ENCODE results near the gene CNPY1. TPM values are rescaled to one million over a fixed set of nuclear protein-coding genes. Genes with fewer than 3 reads are reported as not detected.

CNPY1 gene
- total and polyA plus RNA-seq, 2 of the 8 experiments (the other 6 are each of a cell fraction or from before 2014, with no cell fraction given): not detected

DNA sequence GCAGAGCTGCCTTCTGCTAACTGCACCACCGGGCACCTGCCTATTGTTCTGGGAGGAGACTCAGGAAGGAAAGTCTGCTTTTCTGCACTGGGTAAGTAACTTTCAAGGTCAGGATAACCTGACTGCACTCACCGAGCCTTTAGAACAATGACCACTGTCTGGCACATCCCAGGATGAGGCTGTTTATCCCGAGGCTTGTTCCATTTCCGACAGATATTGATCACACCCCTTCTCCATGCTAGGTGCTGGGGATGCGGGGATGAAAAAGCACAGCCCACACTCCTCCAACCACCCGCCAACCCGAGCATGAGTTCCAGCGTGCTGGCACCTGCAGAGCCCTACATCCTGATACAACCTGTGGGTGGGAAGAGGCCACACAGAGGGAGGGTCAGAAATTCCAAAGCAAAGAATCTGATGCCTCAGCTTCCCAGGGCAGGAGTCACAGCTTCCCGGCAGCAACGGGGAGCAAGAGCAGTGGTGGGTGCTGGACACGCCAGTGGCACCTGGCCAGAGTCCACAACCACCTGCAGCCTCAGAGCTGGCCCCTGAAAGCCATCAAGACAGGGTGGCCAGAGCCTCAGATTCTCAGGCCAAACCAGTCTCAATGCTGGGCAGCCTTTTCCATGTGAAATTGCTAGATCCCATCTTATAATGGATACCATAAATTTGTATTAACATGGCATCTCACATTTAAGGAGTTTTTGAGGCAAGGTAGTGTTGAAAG lies 34.9 kb upstream of the CNPY1 start:
- H3K4me1 ChIP-seq (replicated peaks in 1 of 4; ENCODE audit: control insufficient read depth in 3 of 4, insufficient read depth in 4 of 4, low read length in 3 of 4): peaks cover 0 to 3% (median 1%) of the 10 kb centered on the region in 4 experiments; a peak in 2 of 7 replicates
- no peak overlapping the region for H2BK15ac ChIP-seq (ENCODE audit: low read length)
- peaks cover 3% of the 10 kb centered on the region; the same call in 1 of the 2 replicates for H3K23me2 ChIP-seq (ENCODE audit: low read depth, low read length)
- no peak for TF ChIP-seq NRF1 (IDR thresholded peaks at IDR 0.05; ENCODE audit: low read depth, low read length)
- TF ChIP-seq SUZ12 (IDR thresholded peaks at IDR 0.05; ENCODE audit: low read length): no peak
- TF ChIP-seq POU5F1 (IDR thresholded peaks at IDR 0.05; ENCODE audit: low read depth, low read length): no peak
- TF ChIP-seq, protein P1, sequence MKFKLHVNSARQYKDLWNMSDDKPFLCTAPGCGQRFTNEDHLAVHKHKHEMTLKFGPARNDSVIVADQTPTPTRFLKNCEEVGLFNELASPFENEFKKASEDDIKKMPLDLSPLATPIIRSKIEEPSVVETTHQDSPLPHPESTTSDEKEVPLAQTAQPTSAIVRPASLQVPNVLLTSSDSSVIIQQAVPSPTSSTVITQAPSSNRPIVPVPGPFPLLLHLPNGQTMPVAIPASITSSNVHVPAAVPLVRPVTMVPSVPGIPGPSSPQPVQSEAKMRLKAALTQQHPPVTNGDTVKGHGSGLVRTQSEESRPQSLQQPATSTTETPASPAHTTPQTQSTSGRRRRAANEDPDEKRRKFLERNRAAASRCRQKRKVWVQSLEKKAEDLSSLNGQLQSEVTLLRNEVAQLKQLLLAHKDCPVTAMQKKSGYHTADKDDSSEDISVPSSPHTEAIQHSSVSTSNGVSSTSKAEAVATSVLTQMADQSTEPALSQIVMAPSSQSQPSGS (IDR thresholded peaks at IDR 0.05; ENCODE audit: low read length): no peak
- no peak for TF ChIP-seq CBX8 (IDR thresholded peaks at IDR 0.05; ENCODE audit: borderline replicate concordance, low read depth, low read length)
- no peak for TF ChIP-seq YY1 (IDR thresholded peaks at IDR 0.05; ENCODE audit: low read depth, low read length)
- TF ChIP-seq, protein P2, sequence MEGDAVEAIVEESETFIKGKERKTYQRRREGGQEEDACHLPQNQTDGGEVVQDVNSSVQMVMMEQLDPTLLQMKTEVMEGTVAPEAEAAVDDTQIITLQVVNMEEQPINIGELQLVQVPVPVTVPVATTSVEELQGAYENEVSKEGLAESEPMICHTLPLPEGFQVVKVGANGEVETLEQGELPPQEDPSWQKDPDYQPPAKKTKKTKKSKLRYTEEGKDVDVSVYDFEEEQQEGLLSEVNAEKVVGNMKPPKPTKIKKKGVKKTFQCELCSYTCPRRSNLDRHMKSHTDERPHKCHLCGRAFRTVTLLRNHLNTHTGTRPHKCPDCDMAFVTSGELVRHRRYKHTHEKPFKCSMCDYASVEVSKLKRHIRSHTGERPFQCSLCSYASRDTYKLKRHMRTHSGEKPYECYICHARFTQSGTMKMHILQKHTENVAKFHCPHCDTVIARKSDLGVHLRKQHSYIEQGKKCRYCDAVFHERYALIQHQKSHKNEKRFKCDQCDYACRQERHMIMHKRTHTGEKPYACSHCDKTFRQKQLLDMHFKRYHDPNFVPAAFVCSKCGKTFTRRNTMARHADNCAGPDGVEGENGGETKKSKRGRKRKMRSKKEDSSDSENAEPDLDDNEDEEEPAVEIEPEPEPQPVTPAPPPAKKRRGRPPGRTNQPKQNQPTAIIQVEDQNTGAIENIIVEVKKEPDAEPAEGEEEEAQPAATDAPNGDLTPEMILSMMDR (IDR thresholded peaks at IDR 0.05; ENCODE audit: control extremely low read depth in 1 of 3, insufficient read depth in 1 of 3, low read depth in 1 of 3, low read length in 3 of 3): no peak
- TF ChIP-seq KDM1A (IDR thresholded peaks at IDR 0.05; ENCODE audit: borderline replicate concordance, low read length): no peak

More for the DNA sequence above, 34.9 kb upstream of the CNPY1 start:
- no peak overlapping the region for H3K4me2 ChIP-seq (ENCODE audit: insufficient read depth in 1 of 2, low read depth in 2 of 2, low read length in 2 of 2)
- ChIA-PET POLR2A (ENCODE audit: partially characterized antibody) (no interaction called here), CTCF (ENCODE audit: partially characterized antibody) (no interaction called here)
- no peak overlapping the region for H3K4me3 ChIP-seq (ENCODE audit: extremely low read depth in 1 of 4, insufficient read depth in 2 of 4, low read depth in 3 of 4, low read length in 4 of 4)
- H3K56ac ChIP-seq (replicated peaks; ENCODE audit: insufficient read length, low read depth, low read length): no peak overlapping the region
- no peak overlapping the region for H3K9ac ChIP-seq (replicated peaks in 1 of 4; ENCODE audit: extremely low read depth in 1 of 4, low read depth in 3 of 4, low read length in 3 of 4)
- H3K18ac ChIP-seq (ENCODE audit: extremely low read depth, low read length): no peak overlapping the region; the same call in 1 of the 2 replicates
- H3K27ac ChIP-seq (ENCODE audit: low read depth, low read length): no peak overlapping the region
- FAIRE-seq (no peak), DNase-seq (ENCODE audit: low read depth in 1 of 2, low spot score in 2 of 2) (no peak)
- no peak overlapping the region for H4K5ac ChIP-seq (ENCODE audit: insufficient read length, low read depth, low read length)
- no peak overlapping the region for H2BK20ac ChIP-seq (ENCODE audit: low read length)
- no peaks in the 10 kb centered on the region for H3K36me3 ChIP-seq (ENCODE audit: control insufficient read depth in 2 of 4, insufficient read depth in 4 of 4, low read length in 3 of 4)
- 0 out of 7 replicates have a peak, but pooled peaks cover 0 to 2% (median 0%) of the 10 kb centered on the region in 4 experiments for H3K27me3 ChIP-seq (replicated peaks in 1 of 4; ENCODE audit: control insufficient read depth in 3 of 4, extremely low read depth in 1 of 4, insufficient read depth in 3 of 4, low read length in 3 of 4)
- 85% methylated on average over 11 of the region's 11 CpGs; no CpG with 5 or more reads in 1 of the 2 experiments for WGBS, 2 experiments (ENCODE audit: extremely low coverage in 1 of 2, insufficient coverage in 1 of 2, insufficient read length in 1 of 2, insufficient replicate concordance in 2 of 2, low coverage in 1 of 2, low lambda C conversion rate in 2 of 2, missing lambda C conversion rate in 1 of 2)
- H2AK5ac ChIP-seq (ENCODE audit: low read depth, low read length): no peak overlapping the region
- no peaks in the 10 kb centered on the region for H3K9me3 ChIP-seq (ENCODE audit: insufficient read depth in 2 of 2, low read depth in 1 of 2, low read length in 1 of 2)
- no peaks in the 10 kb centered on the region for H3K79me2 ChIP-seq (ENCODE audit: control insufficient read depth in 1 of 2, insufficient read depth in 2 of 2, low read length in 2 of 2)
- no peak overlapping the region for H3K4ac ChIP-seq (replicated peaks; ENCODE audit: insufficient read length, low read depth, low read length)
- no peak overlapping the region for H2AFZ ChIP-seq (ENCODE audit: low read length)
- H2BK12ac ChIP-seq (ENCODE audit: low read depth, low read length): no peak overlapping the region
- no peaks in the 10 kb centered on the region for H3K79me1 ChIP-seq (ENCODE audit: low read depth, low read length)
- no peak overlapping the region for H2BK120ac ChIP-seq (replicated peaks; ENCODE audit: low read depth, low read length)
- no peak overlapping the region for H4K8ac ChIP-seq (ENCODE audit: extremely low read depth, insufficient read depth, low read length)
- no peak overlapping the region for H4K91ac ChIP-seq (replicated peaks; ENCODE audit: insufficient read length, low read length)
- no peak overlapping the region for H3K14ac ChIP-seq (ENCODE audit: insufficient read length)
- H4K20me1 ChIP-seq (replicated peaks in 1 of 2; ENCODE audit: control insufficient read depth in 1 of 2, insufficient read depth in 2 of 2, low read length in 2 of 2): no peaks in the 10 kb centered on the region
- no peak overlapping the region for H3K23ac ChIP-seq (ENCODE audit: insufficient read length)
- H2BK5ac ChIP-seq (ENCODE audit: low read depth, low read length): no peak overlapping the region

Data from H1 (cell line).